ENCODE data around the gene CPZ.

The CPZ gene

GRCh38 chr4:8665406-8666360, 73.1 kb downstream of the CPZ start:
- Mint-ChIP-seq H3K27ac (no peak overlapping the region), H3K27me3 (peaks cover 11% of the 10 kb centered on the region), H3K36me3 (no peaks in the 10 kb centered on the region), H3K4me3 (no peak overlapping the region), H3K4me1 (ENCODE audit: low read depth) (no peaks in the 10 kb centered on the region), H3K9me3 (ENCODE audit: low read depth) (no peaks in the 10 kb centered on the region)

- Mint-ChIP-seq H3K27ac (no peak overlapping the region), H3K4me3 (no peak overlapping the region), H3K36me3 (no peaks in the 10 kb centered on the region), H3K27me3 (peaks cover 14% of the 10 kb centered on the region), H3K9me3 (ENCODE audit: low read depth) (no peaks in the 10 kb centered on the region), H3K4me1 (ENCODE audit: low read depth) (no peaks in the 10 kb centered on the region)
These were observed 74.0 kb downstream of the CPZ start for GRCh38 chr4:8666581-8666980.

All from activated naive CD8-positive, alpha-beta T cell (primary cell).